D721Med (cell line): ENCODE data around the gene TSPAN9.
A peak's percentile ranks its signal among the peaks of the same experiment; 100 is the strongest.

Experiments
- DNase-seq: peaks from one replicate; pipeline ENCODE4 v3.0.0; 2011; ENCODE audit warnings: low spot score; ENCODE audit not compliant: insufficient read length
- FAIRE-seq: peaks from 2 replicates; lab custom pipeline; 2011; peaks lifted over from hg19 to GRCh38; lab: Jason Lieb, UNC
- TF ChIP-seq, protein P1 (sequence below): IDR thresholded peaks from 2 replicates; pipeline ENCODE4 v1.5.1; 2012; ENCODE audit warnings: mild to moderate bottlenecking, control low read depth; ENCODE audit not compliant: insufficient read depth; ENCODE audit errors: missing control alignments

TSPAN9 gene

DNA sequence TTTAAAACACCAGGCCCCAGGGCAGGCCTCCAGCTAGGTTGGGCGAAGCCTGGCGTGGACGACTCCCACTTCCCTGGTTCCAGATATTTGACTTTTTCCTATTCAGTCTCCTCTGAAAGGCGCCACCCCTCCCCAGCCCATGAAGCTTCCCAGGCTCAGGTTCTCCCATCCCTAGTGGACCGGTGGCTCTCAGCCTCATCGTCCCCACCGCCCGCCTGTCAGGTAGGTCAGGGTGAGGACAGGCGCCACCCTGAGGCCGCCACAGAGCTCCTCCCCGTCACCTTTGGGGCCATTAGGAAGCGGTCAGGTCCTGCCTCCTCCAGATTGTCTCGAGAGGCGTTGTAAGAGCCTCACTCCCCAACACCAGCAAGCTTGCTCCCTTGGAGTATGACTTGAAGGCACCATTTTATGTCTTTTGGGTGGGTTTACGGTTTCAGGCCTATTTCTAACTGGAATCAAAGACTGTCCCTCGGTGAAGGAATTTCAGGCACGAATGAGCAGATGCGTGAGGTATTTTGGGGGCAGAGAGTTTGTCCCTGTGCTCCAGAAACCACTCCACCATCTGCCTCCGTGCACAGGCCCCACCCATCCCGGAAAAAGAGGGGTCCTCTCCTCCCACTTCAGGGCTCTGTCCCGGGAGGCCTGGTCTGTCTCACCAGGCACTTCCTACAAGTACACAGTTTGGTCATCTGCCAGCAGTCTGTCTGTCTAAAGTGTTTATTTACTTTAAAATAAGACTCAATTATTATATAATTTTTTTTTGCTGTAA, 55.6 kb downstream of the TSPAN9 start:
- DNase-seq (no peak), FAIRE-seq (no peak)
- TF ChIP-seq, protein P1, sequence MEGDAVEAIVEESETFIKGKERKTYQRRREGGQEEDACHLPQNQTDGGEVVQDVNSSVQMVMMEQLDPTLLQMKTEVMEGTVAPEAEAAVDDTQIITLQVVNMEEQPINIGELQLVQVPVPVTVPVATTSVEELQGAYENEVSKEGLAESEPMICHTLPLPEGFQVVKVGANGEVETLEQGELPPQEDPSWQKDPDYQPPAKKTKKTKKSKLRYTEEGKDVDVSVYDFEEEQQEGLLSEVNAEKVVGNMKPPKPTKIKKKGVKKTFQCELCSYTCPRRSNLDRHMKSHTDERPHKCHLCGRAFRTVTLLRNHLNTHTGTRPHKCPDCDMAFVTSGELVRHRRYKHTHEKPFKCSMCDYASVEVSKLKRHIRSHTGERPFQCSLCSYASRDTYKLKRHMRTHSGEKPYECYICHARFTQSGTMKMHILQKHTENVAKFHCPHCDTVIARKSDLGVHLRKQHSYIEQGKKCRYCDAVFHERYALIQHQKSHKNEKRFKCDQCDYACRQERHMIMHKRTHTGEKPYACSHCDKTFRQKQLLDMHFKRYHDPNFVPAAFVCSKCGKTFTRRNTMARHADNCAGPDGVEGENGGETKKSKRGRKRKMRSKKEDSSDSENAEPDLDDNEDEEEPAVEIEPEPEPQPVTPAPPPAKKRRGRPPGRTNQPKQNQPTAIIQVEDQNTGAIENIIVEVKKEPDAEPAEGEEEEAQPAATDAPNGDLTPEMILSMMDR: peak; percentile 2

DNA sequence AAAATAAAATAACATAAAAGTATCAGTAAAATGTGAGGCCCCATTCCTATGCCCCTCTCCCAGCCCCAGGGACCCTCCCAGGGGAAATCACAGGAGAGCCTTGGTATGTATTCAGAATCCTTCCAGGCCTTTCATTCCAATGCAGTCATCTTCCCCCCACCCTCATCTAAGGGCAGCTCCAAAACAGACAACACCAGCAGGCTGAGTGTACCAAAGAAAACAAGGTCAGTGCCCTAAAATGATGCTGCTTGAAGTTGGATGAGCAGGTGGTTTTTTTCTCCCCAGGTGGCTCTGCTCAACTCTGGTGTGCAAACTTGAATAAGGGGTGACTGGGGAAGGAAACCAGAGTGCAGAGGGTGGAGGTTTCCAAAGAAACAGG, 56.2 kb downstream of the TSPAN9 start:
- FAIRE-seq (no peak), DNase-seq (no peak)
- TF ChIP-seq, protein P1: no peak

DNA sequence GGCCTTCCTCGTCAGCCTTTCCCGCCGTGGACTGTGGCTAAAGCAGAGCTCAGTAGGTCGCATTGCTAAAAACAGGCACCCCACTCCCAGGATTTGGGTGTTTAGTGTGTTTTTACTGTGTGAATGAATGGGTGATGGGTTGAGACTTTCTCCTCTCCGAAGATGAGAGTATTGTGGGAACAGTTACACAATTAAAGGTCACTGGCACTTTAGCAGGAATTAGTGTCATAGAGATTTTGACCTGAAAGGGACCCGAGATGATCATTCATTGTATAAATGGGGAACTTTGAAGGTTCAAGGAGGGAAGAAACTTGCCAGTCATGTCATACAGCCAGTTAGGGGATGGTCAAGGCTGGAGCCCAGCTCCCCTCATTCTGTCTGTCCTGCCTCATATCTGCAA, 56.9 kb downstream of the TSPAN9 start:
- no peak for FAIRE-seq
- DNase-seq: no peak
- TF ChIP-seq, protein P1: no peak

DNA sequence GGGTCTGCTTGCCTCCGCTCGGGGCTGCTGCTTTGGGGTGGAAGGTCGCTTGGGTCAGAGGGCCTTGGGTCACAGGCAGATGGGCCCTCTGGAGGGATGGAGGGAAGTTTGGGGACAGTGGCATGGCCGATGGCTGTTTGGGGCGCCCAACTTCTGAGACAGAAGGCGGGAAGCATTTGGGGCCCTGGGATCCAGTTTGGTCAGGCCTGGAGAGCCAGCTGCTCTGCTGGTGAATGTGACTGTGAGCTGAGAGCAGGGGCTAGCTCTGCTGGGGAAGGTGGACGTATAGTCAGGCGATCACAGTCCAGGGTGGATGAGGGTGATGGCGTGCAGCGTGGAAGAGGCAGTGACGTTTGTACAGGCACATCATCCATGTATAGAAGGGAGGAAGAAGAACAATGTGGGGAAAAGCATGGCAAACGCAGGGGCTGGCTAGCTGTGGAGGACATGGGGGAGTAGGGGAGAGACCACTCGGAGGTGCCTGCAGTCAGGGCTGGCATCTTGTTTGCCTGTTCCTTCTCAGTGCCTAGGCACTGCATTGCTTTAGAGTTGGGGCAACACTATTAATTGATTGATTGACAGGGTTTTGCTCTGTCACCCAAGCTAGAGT, 57.5 kb downstream of the TSPAN9 start:
- DNase-seq (no peak), FAIRE-seq (no peak)
- TF ChIP-seq, protein P1: no peak

DNA sequence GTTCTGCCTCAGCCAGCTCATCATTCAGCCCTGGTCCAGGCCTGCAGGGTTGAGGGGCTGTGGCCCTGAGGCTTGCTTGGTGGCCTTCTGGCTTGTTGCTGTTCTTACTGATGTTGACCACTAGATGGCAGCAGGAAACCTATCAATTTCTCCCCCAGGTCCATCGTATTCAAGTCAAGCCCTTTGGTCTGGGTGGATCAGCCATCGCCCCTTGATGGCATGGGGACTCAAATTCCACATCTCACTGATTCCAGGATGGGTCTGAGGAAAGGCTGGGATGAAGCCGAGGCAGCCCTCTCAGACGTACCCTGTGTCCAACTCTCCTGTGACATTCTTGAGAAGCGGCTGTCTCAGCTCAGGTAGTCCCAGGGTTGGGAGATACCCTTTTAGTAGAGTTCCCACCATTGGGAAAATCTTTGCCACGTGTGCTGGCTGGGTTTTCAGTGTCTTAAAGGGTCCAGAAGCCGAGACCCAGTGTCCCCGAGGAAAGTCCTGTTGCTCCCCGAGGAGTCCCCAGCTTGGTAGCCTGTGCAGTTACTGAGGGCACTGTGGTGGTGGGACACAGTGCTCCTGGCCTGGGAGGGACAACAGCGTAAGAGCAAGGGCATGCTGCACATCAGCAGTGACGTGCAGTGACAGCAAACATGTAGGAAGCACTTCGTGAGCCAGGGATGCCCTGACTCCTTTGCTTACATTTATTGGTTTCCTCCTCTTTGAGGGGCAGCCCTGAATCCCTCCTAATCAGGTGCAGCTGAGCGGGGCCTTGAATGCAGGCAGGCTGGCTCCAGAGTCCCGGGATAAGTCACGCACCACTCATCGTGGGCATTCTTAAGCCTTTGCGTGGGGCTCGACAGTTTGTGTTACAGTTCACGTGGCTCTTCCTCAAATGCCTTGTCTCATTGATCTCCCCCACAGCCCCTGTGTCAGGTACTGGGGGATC, 58.6 kb downstream of the TSPAN9 start:
- peak; percentile 85 for FAIRE-seq
- TF ChIP-seq, protein P1: peak; percentile 85

DNA sequence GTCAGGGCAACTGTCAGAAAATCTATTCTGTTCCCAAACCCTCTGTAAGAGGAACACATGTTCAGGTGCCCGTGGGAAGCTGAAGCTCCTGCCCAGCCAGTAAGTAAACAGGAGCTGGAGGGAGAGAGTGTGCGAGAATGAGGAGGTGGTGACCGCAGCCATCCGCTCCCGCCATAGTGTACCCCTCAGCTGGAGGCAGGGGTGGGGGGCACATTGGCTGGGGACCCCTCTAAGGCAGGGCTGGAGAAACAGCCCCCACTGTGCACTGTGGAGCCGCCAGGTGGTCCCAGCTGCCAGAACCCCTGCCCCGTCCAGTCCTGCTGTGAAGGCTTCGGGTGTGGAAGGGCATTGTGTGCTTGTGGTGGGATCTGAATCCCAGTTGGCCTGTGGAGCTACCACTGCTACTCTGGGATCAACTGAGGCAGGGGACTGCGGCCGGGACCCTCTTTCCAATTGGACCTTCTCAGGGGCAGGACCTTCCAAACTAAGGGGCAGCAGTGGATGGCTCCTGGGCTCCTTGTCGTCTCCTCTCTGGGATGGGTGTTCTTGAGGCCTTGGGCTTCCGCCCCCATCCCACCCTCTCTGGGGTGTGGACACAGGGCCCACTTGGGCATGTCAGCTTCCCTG, 59.6 kb downstream of the TSPAN9 start:
- DNase-seq (no peak), FAIRE-seq (no peak)
- TF ChIP-seq, protein P1: no peak

More for the DNA sequence above, 58.6 kb downstream of the TSPAN9 start:
- DNase-seq: peak; percentile 82
